H4 (cell line): ENCODE measurements around the gene CFDP1. TPM values are rescaled to one million over a fixed set of nuclear protein-coding genes. Genes with fewer than 3 reads are reported as not detected.
"Not testable (repeated sequence)": the region's sequence is repeated elsewhere in the genome, so short reads cannot be mapped to it uniquely, and the experiment has no call there.

Source experiments
- DNase-seq: peaks from one replicate; pipeline ENCODE4 v3.0.0-alpha.2; 2015; ENCODE audit warnings: low spot score
- total RNA-seq: library from RNA; depleted of rRNA; stranded (reverse); fragments of >200 nt; shearing (Covaris generic); gene quantifications from 2 replicates; pipeline ENCODE4 v1.2.3, GENCODE V29; 2014; rRNA removed

CFDP1 gene
- 53.3 and 65.4 TPM in 2 replicates for total RNA-seq

DNA sequence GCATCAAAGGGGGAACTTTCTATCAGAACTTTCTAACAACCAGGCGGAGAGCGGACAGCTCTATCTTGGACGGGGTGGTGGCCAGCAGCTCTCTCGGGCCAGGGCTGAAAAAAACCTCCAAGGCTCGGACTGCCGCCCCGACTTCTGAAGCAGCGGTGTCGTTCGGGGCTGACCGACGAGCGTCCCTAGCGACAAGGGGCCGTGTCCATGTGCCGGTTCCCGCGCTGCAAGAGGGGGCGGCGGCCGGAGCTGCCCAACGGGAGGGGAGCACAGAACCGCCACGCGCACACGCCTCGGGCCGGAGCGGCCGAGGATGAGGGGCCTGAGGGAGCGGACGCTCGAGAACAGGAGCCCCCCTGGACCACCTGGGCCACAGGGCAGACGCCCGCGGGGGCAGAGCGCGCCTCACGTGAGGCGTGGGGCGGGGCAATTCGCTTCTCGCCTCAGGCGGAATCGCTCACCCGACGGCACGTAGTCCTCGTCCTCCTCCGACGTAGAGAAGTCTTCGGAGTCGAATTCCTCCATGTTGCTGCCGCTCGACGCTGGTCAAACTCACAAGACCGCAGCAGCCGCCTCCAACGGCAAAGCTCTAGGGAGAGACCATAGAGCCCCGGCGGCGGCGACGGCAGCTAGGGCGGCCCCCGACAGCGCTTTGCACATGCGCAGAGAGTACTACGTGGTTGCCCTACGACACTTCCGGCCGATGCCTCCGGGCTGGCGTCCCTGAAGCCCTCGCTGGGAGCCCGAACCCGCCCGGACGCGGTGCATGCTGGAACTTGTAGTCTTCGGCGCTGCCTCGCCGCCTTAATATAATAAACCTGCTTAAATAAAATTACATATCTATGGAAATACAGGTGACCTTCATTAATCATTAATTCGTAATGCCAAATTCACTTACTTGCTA is at the start of gene CFDP1:
Gene CFDP1 (minus strand): TSS at position 676 of the 904 bp plus-strand sequence. CDS start 151 bp downstream, at position 525.
- DNase-seq: peak; percentile 94

DNA sequence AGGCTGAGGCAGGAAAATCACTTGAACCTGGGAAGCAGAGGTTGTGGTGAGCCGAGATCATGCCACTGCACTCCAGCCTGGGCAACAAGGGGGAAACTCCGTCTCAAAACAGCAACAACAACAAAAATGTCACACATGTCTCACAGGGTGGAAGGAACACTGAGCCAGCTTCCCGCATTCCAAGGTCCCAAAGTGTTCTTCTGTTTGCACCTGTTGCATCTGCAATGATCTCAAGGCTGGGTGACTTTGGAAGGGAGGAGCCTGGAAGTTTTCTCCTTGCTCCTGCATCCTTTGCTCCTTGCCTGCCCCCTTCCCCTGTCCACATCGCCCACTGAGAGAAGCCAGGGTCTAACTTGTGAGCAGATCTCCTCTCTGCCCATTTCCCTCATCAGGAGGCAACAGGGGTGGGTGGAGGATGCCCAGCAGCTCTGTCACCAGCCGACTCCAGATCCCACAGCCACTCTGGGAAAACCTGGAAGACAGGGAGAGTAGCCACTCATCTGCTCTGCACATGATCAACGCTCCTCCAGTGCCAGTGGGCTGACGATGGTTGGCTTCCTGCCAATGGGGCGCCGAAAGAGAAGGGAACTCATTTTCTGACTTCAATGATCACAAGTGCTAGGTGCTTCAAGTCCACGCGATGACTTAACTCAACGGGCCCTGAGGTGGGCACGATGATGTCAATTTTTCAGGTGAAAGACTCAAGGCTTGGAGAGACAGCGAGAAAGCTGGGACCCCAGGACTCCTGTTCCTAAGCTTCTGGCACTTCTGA is 49.3 kb upstream of the CFDP1 start:
- no peak for DNase-seq

DNA sequence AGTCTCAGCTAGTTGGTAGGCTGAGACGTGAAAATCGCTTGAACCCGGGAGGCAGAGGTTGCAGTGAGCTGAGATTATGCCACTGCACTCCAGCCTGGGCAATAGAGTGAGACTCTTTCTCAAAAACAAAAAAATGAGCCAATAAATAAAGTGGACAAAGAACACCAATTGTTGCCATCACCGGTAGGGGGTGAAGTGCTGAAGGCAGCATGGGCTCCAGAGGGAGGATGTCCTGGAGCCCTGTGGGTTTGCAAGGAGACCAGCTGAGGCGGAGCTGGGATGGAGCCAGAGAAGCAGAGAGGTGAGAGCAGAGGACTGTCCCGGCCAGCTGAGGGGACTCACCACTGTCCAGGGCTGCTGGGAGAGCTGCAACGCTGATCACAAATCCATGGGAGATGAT is 48.2 kb upstream of the CFDP1 start:
- DNase-seq: no peak

DNA sequence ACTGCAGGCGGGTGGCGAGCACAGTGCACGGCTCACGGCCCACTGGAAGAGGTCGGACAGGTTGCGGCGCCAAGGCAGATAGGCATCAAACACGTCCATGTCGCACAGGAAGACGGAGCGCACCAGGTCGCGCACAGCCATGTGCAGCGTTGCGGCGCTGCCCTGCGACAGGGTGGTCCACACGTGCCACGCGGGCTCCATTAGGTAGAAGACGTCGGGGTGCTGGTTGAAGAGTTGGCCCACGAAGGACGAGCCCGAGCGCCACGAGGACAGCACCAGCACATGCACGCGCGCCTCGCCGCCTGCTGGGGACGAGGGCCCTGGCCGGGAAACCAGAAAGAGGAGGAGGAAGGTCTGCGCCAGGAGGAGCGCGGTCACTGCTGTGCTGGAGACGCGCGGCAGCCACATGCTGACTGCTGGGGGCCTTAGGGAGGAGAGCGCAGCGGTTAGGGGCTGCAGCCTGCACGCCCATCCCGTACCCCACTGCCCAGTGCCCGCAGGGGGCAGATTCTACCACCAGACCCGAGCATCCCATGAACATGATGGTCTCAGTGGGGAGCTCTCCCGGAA is 46.2 kb upstream of the CFDP1 start:
- no peak for DNase-seq

DNA sequence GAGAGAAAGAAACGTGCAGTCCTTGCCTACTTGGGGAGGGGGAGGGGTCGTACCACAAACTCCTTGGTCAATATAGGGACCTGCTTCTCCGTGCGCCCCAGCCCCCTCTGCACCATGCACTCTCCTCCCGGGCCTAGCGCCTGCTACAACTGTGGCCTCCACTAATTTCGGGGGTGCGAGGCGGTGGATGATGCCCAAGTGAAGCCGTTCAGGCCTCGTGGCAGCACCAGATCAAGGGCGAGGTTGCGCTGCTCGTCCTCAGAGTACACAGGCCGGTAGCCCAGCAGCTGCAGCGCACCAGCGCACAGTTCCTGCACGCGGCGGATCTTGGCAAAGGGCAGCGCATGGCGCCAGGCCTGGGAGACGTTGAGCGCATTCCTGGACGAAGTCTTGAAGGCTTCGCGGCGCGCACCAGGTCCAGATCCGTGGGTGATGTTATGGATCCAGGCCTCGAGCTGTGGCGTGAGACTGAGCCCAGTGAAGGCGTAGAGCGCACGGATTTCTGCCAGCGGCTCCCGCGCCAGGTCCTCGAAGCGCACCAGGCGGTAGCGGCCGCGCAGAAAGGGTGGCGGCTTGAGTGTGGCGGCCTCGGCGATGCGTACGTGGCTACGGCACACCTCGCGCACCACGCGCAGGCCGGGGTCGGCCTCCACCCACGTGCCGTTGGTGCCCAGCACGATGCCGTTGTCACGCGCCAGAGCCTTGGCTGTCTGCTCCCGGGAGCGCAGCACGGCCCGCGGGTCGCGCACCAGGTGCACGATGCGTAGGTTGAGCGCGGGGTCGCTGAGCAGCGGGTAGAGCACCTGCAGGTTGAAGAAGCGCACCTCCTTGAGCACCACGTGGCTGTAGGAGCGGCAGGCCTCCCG is 45.4 kb upstream of the CFDP1 start:
- DNase-seq: no peak

DNA sequence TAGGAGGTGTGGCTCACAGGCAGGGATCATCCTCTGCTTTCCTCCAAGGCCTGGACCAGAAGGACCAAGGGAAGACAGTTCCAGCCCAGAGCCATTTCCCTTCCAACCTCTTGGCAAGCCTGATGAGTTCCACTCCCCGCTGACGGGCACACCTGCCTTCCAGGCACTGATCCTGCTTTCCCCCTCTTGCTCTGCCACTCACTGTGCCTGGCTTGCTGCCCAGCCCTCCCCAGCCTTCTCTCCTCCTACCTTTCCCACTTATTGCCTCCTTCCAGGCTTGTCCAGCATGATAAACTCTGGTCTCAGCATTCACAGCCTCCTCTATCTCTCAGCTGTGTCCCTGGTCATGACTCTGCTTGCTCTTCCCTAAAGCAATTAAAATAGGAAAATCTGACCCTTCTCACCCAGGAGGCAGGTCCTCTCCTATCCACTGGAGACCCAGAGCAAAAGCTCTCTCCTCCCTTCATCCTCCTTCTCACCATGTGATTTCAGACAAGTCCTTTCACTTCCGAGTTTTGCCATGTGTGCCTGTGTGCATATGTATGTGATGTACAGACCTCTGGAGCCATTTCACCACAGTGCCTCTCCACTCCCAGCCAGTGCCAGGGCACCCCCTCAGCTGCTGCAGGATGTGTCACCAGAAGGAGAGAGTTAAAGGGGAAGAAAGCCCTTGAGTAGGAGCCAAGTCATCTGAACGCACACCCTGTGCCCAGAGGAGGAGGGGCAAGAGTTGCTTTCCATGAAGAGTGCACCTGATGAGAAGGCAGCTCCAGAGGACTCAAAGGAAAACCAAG is 44.6 kb upstream of the CFDP1 start:
- DNase-seq: no peak

DNA sequence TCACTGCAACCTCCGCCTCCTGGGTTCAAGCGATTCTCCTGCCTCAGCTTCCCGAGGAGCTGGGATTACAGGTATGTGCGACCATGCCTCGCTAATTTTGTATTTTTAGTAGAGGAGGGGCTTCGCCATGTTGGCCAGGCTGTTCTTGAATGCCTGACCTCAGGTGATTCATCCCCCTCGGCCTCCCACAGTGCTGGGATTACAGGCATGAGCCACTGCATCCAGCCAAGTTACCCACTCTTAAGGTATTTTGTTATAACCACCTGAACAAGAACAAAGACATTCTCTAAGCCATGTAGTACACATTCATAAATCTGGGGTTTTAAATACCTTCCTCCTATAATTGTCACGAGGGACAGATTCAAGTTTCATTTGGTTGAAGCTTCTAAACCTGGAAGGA is 43.5 kb upstream of the CFDP1 start:
- DNase-seq: no peak

DNA sequence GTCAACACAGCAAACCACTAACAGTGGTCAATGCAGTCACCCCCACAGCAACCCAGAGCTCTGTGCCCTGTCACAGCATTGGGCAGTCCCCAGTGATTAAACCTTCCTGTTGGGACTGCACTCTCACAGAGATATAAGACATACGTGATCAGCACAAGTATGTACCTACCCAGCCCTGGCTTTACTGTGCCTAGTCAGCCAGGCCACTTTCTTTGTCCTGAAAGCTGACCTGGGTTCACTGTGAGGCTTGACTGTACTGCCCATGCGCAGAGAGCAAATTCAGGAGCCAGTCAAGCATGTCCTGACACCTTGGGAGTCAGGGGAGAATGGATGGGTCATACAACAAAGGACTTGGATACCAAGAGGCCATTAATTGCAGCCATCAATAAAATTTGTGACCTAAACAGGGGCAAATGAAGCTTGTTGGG is 42.1 kb upstream of the CFDP1 start:
- no peak for DNase-seq

DNA sequence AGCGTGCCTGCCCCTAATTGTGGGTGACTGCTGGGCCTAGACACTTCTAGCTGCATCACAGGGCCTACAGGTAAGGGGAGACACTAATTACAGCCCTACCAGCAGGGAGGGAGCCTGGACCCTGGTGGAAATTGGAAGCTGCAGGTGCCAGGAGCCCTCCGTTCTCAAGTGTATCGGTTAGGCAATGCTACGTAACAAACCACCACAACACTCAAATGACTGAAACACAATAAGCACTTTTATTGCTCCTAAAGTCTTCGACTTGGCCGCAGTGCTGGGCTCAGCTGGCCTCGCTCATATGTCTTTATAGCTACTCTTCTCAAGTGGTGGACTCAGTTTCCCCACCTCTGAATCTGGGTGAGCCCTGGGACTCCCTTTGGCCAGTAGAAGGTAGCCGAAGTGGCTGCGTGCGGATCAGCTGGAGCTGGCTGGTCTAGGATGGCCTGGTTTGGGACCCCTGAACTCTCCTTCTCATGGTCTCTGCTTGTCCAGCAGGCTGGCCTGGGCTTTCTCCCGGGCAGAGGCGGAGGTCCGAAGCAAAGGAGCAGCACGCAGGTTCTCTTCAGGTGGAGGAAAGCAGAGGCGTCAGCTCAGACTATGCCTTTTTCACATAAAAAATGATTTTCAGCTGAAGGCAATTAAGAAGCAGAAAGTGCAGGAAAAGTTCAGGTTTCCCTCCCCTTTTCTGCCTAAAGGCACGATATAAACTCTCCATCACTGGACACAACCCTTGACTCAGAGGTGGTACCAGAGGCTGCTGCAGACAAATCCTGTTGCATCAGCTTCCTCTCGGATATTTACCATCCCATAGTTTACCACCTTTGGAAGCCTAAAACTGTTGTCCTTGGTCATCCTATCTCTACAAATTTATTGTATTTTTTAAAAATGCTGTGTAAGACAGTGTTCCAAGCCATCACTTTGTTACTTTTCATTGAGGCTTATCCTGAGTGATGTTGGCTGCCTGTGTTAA is 39.9 kb upstream of the CFDP1 start:
- DNase-seq: no peak

DNA sequence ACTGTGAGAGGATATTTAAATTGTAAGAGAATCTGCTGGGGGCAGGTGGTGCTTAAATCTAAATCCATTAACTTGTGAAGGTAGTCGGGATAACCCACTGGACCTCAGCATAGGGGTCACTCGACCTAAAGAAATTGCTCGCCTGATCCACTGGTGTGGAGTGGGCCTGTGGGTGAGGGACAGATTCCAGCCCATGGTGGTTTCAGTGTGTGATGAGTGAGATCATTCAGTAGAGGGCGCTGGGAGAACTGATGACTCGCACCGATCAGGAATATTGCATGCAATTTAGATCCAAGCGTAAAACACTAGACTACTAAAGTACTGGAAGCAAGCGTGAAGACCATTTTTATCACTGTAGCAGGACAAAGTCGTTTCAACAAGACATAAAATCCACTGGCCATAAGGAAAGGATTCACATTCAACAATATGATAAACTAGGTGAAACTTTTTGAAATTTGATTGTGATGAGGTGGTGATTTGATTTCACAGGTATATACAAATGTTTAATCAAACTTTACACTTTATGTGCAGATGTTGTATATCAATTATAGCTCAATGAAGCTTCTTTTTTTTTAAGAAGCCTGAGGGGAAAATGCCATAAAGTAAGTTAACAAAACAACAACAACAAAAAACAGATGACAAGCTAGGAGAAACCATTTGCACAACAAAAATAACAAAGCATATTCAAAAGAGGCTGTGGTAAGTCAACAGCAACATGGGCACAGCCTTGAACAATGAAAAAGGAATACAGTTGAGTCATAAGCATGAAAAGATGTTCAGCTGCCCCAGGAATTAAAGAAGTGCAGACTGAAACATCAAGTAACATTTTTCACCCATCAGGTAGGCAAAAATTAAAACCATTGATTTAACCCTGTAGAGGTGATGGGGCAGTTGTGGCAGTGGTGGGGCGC is 38.7 kb upstream of the CFDP1 start:
- peak; percentile 45 for DNase-seq

DNA sequence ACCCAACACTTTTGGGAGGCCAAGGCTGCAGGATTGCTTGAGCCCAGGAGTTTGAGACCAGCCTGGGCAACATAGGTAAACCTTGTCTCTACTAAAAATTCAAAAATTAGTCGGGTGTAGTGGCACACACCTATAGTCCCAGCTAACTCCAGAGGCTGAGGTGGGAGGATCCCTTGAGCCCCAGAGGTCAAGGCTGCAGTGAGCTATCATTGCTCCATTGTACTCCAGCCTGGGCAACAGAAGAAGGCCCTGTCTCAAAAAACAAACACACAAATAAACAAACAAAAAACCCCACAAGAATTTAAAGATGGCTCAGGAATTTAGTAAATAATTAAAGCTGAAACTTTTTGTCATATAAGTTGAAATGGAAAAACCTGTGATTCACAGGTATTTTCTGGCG is 33.5 kb upstream of the CFDP1 start:
- no peak for DNase-seq

DNA sequence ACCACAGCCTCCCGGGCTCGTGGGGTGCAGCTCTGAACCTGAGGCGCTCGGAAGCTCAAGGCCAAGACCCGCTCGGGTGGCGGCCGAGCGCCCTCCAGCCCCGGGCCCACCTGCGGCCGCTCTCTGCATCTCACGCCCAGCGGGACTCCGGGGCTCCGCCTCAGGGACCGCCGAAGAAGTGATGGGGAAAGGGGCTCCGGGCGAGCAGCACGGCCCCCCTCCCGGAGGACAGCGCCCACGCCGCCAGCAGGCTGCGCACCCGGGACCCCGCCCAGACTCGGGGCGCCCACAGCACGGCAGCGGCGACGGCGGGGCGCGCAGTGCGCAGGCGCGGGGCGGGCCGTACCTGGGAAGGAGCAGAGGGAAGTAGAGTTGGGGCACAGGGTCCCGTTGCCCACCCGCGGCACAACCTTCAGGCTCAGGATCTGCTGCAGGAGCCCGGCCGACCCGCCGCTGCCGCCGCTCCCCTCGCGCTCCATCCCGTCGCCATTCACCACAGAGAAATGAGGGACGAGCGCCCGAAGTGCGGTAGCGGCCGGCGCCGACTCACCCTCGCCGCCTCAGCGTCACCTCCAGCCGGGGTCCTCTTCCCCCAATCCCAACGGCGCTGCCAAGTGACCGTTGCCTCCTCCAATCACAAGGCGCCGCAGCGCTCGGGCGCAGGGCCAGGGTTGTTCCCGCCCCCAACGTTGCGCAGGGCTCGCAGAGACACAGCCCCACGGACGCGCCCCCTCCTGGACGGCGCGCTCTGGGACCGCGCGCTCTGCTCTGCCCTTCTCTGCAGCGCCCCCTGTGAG is 31.0 kb upstream of the CFDP1 start, which contains the start of gene TMEM170A:
Gene TMEM170A (minus strand): TSS at position 568 of the 797 bp plus-strand sequence. CDS start 89 bp downstream, at position 479.
- peak; percentile 98 for DNase-seq

DNA sequence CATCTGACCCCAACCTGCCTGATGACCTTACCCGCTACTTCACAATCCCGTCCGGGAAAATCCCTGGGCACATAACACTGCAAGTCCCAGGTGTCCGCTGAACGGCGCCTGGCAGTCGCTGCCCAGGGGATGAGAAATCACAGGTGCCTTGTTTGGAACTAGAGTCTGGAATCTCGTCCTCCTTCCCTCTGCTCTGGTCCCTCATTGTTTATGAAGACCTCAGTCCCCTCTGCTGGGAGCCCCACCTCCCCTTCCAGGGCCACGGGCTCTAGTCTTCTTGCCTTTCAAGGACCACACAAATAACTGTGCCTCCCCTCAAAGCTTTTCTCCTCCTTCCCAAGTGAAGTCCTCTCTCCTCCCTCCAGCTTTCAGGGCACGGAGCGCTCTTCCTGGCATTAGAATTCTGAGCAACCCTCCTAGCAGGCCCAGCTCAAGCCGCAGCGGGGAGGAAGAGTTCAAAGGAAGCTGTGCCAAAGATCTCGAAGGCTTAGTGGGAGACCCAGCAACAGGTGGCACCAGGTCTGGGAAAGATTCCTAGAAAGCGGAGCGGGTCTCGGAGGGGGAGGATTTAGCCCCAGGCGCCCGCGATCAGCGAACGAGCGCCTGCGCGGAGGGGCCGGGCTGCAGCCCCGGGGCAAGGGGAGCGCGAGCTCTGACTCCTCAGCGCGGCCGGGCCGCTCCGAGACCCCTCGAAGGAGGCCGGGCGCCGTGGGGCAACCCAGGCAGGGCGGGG is 30.3 kb upstream of the CFDP1 start:
- not testable (repeated sequence) for DNase-seq

DNA sequence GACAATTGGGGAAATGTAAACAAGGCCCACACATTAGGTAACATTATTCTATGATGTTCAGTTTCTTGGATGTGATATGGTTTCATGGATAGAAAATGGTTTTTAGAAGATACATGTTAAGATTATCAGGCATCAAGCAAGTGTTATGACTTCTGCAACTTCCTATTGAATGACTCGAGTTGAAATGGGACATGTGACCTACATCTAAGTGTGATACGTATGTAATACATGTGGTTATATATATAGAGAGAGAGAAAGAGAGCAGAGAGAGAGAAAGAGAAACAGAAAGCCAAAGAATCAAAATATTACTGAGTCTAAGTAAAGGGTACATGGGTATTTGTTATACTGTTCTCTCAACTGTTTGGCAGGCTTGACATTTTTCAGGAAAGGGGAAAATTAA is 29.5 kb upstream of the CFDP1 start:
- DNase-seq: no peak

DNA sequence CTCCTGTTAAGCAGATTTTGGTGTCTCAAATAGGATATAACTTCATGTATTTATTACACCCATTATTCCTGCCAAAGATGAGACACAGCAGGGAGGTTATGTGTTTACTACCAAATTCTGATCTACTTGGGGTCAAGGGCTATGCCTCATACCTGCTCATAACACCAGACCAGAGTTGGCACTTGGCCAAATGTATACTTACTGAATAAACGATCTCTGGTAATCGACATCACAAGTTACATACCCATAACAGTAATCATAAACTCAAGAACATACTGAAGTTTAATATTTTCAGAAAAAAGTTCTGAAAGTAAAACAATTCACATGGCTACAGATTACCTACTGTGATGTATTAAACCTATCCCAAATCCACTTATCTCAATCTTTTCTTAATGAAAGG is 28.3 kb upstream of the CFDP1 start:
- DNase-seq: no peak

DNA sequence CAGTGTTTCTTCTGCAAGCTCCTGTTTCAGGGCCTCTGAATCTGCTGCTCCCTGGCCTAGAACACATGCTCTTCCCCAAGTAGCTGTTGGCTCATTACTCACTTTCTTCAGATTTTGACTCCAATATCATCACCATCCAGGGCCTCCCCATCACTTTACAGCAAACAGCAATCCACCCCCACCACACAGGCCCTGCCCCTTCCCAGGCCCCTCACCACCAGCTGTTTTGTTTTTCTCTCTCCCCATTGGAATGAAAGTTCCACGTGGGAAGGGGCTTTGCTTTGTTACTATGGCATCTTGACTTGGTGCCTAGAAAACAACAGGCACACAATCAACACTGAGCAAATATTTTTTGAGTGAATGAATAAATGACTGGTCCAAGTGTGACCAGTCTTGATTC is 27.1 kb upstream of the CFDP1 start:
- DNase-seq: no peak

DNA sequence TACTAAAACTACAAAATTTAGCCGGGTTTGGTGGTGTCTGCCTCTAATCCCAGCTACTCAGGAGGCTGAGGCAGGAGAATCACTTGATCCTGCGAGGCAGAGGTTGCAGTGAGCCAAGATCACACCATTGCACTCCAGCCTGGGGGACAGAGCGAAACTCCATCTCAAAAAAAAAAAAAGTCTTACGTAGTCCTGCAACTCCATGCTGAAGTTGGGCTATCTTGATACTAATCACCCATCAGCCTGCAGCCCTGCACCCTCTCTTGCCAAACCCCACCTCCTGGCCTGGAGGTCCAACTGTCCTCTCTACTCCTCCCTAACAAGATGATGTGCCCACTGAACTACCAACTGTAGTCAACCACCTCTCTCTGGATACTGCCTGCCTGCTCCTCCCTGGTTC is 26.4 kb upstream of the CFDP1 start:
- DNase-seq: no peak
